ENCODE data around the gene SMIM14.

Gene SMIM14

GRCh38 chr4:39642885-39643552 is 4.4 kb upstream of the SMIM14 start:
- peak; percentile 65 to 76 for DNase-seq (ENCODE audit: low read depth in 2 of 2)
- no peak overlapping the region for H3K4me3 ChIP-seq (replicated peaks in 1 of 2; ENCODE audit: low read depth in 2 of 2, low read length in 2 of 2)
- TF ChIP-seq CTCF (IDR thresholded peaks at IDR 0.05; ENCODE audit: low read depth, low read length), result no peak

GRCh38 chr4:39641451-39641850 is 2.8 kb upstream of the SMIM14 start:
- no peak overlapping the region for H3K4me3 ChIP-seq (replicated peaks in 1 of 2; ENCODE audit: low read depth in 2 of 2, low read length in 2 of 2)
- DNase-seq (ENCODE audit: low read depth in 2 of 2), result no peak
- TF ChIP-seq CTCF (IDR thresholded peaks at IDR 0.05; ENCODE audit: low read depth, low read length), result no peak

GRCh38 chr4:39637586-39638353 is 895 bp downstream of the SMIM14 start:
- H3K4me3 ChIP-seq (replicated peaks in 1 of 2; ENCODE audit: low read depth in 2 of 2, low read length in 2 of 2), result peak overlapping the region; percentile 90 to 95
- peak; percentile 71 to 73 for DNase-seq (ENCODE audit: low read depth in 2 of 2)
- no peak for TF ChIP-seq CTCF (IDR thresholded peaks at IDR 0.05; ENCODE audit: low read depth, low read length)

GRCh38 chr4:39637221-39637585 is 1.5 kb downstream of the SMIM14 start:
- TF ChIP-seq CTCF (IDR thresholded peaks at IDR 0.05; ENCODE audit: low read depth, low read length), result no peak
- H3K4me3 ChIP-seq (replicated peaks in 1 of 2; ENCODE audit: low read depth in 2 of 2, low read length in 2 of 2), result peak overlapping the region; percentile 90 to 95
- DNase-seq (ENCODE audit: low read depth in 2 of 2), result no peak

- peak; percentile 33 to 53 for DNase-seq (ENCODE audit: low read depth in 2 of 2)
- no peak for TF ChIP-seq CTCF (IDR thresholded peaks at IDR 0.05; ENCODE audit: low read depth, low read length)
- peak overlapping the region; percentile 90 to 95 for H3K4me3 ChIP-seq (replicated peaks in 1 of 2; ENCODE audit: low read depth in 2 of 2, low read length in 2 of 2)
These were observed 2.0 kb downstream of the SMIM14 start for GRCh38 chr4:39636531-39637184.

GRCh38 chr4:39635023-39635422 is 3.6 kb downstream of the SMIM14 start:
- TF ChIP-seq CTCF (IDR thresholded peaks at IDR 0.05; ENCODE audit: low read depth, low read length), result no peak
- DNase-seq (ENCODE audit: low read depth in 2 of 2), result no peak
- no peak overlapping the region for H3K4me3 ChIP-seq (replicated peaks in 1 of 2; ENCODE audit: low read depth in 2 of 2, low read length in 2 of 2)
